Measurements from ENCODE around the gene HDAC9.

- TF ChIP-seq CTCF (conservative IDR thresholded peaks at IDR 0.05; ENCODE audit: low read length) (no peak), EZH2phosphoT487 (IDR thresholded peaks at IDR 0.05; ENCODE audit: borderline replicate concordance) (no peak)
Observed at GRCh38 chr7:18936265-18936664, 440.7 kb downstream of the HDAC9 start.

Measured in Loucy (cell line).